GM06990 (cell line): ENCODE data around the gene LRP3.

Experiments used
- DNase-seq: peaks from one replicate; pipeline ENCODE4 v3.0.0-alpha.2; 2011; ENCODE audit not compliant: insufficient read length; ENCODE audit errors: extremely low read depth
- H3K27me3 ChIP-seq: replicated peaks from 2 replicates; pipeline ENCODE4 v1.6.0; 2011; ENCODE audit warnings: low read length; ENCODE audit not compliant: control insufficient read depth, insufficient read depth
- H3K36me3 ChIP-seq: 2 replicates; pipeline ENCODE4 v1.5.1; 2011; ENCODE audit warnings: low read length; ENCODE audit not compliant: control insufficient read depth, insufficient read depth
- H3K4me3 ChIP-seq: replicated peaks from 2 replicates; pipeline ENCODE4 v1.5.1; 2011; ENCODE audit warnings: low read depth, mild to moderate bottlenecking, control low read depth, low read length
- CTCF ChIP-seq: IDR thresholded peaks from 2 replicates; pipeline ENCODE4 v1.5.1; 2011; ENCODE audit warnings: low read length, control low read depth, mild to moderate bottlenecking, inconsistent platforms; ENCODE audit not compliant: insufficient read depth, poor library complexity, severe bottlenecking

LRP3 gene

GRCh38 chr19:33242131-33242530, 48.0 kb downstream of the LRP3 start:
- H3K27me3 ChIP-seq, result no peaks in the 10 kb centered on the region
- DNase-seq, result no peak
- no peak for TF ChIP-seq CTCF
- H3K36me3 ChIP-seq, result no peaks in the 10 kb centered on the region
- H3K4me3 ChIP-seq, result no peak overlapping the region

- Histone ChIP-seq H3K4me3 (no peak overlapping the region), H3K36me3 (no peaks in the 10 kb centered on the region), H3K27me3 (no peaks in the 10 kb centered on the region)
- DNase-seq, result no peak
- TF ChIP-seq CTCF, result no peak
These were observed 48.8 kb downstream of the LRP3 start for GRCh38 chr19:33242911-33243310.

GRCh38 chr19:33245948-33246708, 52.0 kb downstream of the LRP3 start:
- Histone ChIP-seq H3K4me3 (no peak overlapping the region), H3K27me3 (no peaks in the 10 kb centered on the region), H3K36me3 (no peaks in the 10 kb centered on the region)
- peak; percentile 54 for TF ChIP-seq CTCF
- no peak for DNase-seq

- H3K27me3 ChIP-seq, result no peaks in the 10 kb centered on the region
- H3K4me3 ChIP-seq, result no peak overlapping the region
- no peak for DNase-seq
- H3K36me3 ChIP-seq, result no peaks in the 10 kb centered on the region
- TF ChIP-seq CTCF, result no peak
These were observed 52.7 kb downstream of the LRP3 start for GRCh38 chr19:33246709-33247440.

GRCh38 chr19:33247441-33247819, 53.3 kb downstream of the LRP3 start:
- Histone ChIP-seq H3K4me3 (no peak overlapping the region), H3K27me3 (no peaks in the 10 kb centered on the region), H3K36me3 (no peaks in the 10 kb centered on the region)
- no peak for TF ChIP-seq CTCF
- DNase-seq, result no peak
